HG02610 (cell line): Measurements from ENCODE around the gene BICRA.
"Not testable (repeated sequence)": the region's sequence is repeated elsewhere in the genome, so short reads cannot be mapped to it uniquely, and the experiment has no call there.

Experiments used
- ATAC-seq: cut with Tn5 transposase; IDR thresholded peaks from one replicate; pipeline ENCODE4 v1.9.1; 2021; ENCODE audit warnings: mild to moderate bottlenecking, moderate library complexity; ENCODE audit not compliant: unreplicated experiment

The BICRA gene

GRCh38 chr19:47740866-47741519 lies 132.1 kb downstream of the BICRA start:
- no peak for ATAC-seq

GRCh38 chr19:47741544-47742140 lies 132.7 kb downstream of the BICRA start:
- no peak for ATAC-seq

GRCh38 chr19:47742634-47743033 lies 133.7 kb downstream of the BICRA start:
- ATAC-seq, result no peak

GRCh38 chr19:47745010-47745901 lies 136.3 kb downstream of the BICRA start, which contains the start of gene NOP53:
TSS of gene NOP53 (plus strand) at chr19:47745546. CDS start at chr19:47745560, 14 bp downstream.
- ATAC-seq, result peak; percentile 60

GRCh38 chr19:47746129-47746528 lies 137.2 kb downstream of the BICRA start:
- ATAC-seq, result not testable (repeated sequence)

- no peak for ATAC-seq
Measured at GRCh38 chr19:47749326-47749725, 140.4 kb downstream of the BICRA start.

GRCh38 chr19:47750752-47751151 lies 141.8 kb downstream of the BICRA start:
- ATAC-seq, result no peak

- ATAC-seq, result no peak
Measured at GRCh38 chr19:47752440-47753211, 143.7 kb downstream of the BICRA start.
